ENCODE results near the gene ADAM22. TPM values are rescaled to one million over a fixed set of nuclear protein-coding genes. Genes with fewer than 3 reads are reported as not detected.

Gene ADAM22
- total and polyA plus RNA-seq, 2 experiments from 2014 or later = 0.09 to 0.54 TPM

DNA sequence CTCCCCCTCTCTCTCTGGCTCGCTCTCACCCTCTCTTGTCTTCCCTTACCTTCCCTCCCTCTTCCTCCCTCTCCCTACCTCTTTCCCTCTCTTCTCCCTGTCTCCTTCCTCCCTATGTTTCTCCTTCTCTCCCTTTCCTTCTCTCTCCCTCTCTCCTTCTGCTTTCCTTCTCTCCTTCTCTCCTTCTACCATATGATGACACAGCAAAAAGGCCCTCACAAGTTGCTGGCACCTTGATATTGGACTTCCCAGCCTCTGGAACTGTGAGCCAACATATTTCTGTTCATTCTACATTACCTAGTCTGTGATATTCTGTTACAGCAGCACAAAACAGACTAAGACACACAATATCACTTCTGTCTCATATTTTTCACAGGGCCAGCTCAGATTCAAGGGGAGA is 135.0 kb downstream of the ADAM22 start:
- Histone ChIP-seq H2AFZ (no peak overlapping the region), H3K9ac (no peak overlapping the region), H3K9me3 (ENCODE audit: low read depth) (no peaks in the 10 kb centered on the region), H3K27ac (no peak overlapping the region), H3K9me2 (ENCODE audit: insufficient read depth) (no peaks in the 10 kb centered on the region), H3K4me1 (ENCODE audit: insufficient read depth) (no peaks in the 10 kb centered on the region), H3K36me3 (ENCODE audit: low read depth) (no peaks in the 10 kb centered on the region), H3F3A (ENCODE audit: insufficient read depth) (no peaks in the 10 kb centered on the region), H4K20me1 (ENCODE audit: insufficient read depth) (no peaks in the 10 kb centered on the region), H3K79me2 (ENCODE audit: insufficient read depth) (no peaks in the 10 kb centered on the region), H3K4me3 (no peak overlapping the region), H3K4me2 (ENCODE audit: unreplicated experiment) (no peak overlapping the region), H3K27me3 (replicated peaks; ENCODE audit: insufficient read depth) (no peaks in the 10 kb centered on the region)
- TF ChIP-seq EZH2phosphoT487 (IDR thresholded peaks at IDR 0.05; ENCODE audit: insufficient read depth, low read depth) = no peak
- TF ChIP-seq EZH2 (IDR thresholded peaks at IDR 0.05; ENCODE audit: insufficient read depth, poor library complexity, severe bottlenecking) = no peak
- no peak for DNase-seq
- WGBS, 2 experiments (ENCODE audit: low coverage in 1 of 2, low lambda C conversion rate in 2 of 2, missing lambda C conversion rate in 2 of 2) = 74 to 100% methylated on average over 1 of the region's 1 CpG
- in situ Hi-C loops (cut with MboI) = no loop called here

DNA sequence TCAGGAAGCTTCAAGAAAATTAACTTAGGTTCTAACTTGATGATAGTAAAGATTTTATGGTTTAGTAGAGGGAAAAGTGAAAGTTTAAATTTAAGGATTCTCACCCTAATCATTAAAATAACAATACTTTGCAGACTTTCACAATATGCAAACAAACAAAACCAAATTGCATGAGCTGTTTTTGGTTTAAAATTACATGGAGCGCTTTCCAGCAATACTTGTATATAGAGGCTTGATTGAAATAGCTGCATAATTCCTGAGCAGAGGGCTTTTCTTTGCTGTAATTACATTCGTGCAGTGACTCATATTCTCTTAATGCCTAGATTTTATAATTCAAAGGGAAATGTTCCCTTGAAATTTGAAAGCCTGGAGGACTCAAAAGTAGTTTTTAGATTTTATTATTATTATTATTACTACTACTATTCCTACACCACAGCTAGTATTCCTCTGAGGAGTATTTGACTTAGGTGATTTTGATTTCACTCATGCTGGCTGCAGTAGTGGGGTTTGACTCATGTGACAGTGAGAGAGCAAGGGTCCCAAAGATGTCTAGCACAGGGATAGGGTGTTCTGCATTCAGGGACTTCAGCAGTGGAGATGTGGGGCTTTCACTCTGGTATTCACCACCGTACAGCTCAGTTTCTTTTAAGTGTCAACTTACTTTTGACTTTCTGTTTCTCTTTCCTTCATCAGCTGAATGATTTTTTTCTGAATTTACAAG is 138.1 kb downstream of the ADAM22 start:
- no peak for TF ChIP-seq EZH2phosphoT487 (IDR thresholded peaks at IDR 0.05; ENCODE audit: insufficient read depth, low read depth)
- no peak for TF ChIP-seq EZH2 (IDR thresholded peaks at IDR 0.05; ENCODE audit: insufficient read depth, poor library complexity, severe bottlenecking)
- no peaks in the 10 kb centered on the region for H3K36me3 ChIP-seq (ENCODE audit: low read depth)
- H4K20me1 ChIP-seq (ENCODE audit: insufficient read depth) = no peaks in the 10 kb centered on the region
- WGBS, 2 experiments (ENCODE audit: low coverage in 1 of 2, low lambda C conversion rate in 2 of 2, missing lambda C conversion rate in 2 of 2) = 28 to 34% methylated on average over 3 of the region's 3 CpGs
- no peak overlapping the region for H2AFZ ChIP-seq
- H3K9ac ChIP-seq = no peak overlapping the region
- H3K4me1 ChIP-seq (ENCODE audit: insufficient read depth) = no peaks in the 10 kb centered on the region
- no peak overlapping the region for H3K4me2 ChIP-seq (ENCODE audit: unreplicated experiment)
- H3F3A ChIP-seq (ENCODE audit: insufficient read depth) = no peaks in the 10 kb centered on the region
- no peak overlapping the region for H3K4me3 ChIP-seq
- H3K27me3 ChIP-seq (replicated peaks; ENCODE audit: insufficient read depth) = no peaks in the 10 kb centered on the region
- no peaks in the 10 kb centered on the region for H3K9me2 ChIP-seq (ENCODE audit: insufficient read depth)
- in situ Hi-C loops (cut with MboI) = no loop called here
- no peak overlapping the region for H3K27ac ChIP-seq
- DNase-seq = no peak
- no peaks in the 10 kb centered on the region for H3K9me3 ChIP-seq (ENCODE audit: low read depth)
- no peaks in the 10 kb centered on the region for H3K79me2 ChIP-seq (ENCODE audit: insufficient read depth)

DNA sequence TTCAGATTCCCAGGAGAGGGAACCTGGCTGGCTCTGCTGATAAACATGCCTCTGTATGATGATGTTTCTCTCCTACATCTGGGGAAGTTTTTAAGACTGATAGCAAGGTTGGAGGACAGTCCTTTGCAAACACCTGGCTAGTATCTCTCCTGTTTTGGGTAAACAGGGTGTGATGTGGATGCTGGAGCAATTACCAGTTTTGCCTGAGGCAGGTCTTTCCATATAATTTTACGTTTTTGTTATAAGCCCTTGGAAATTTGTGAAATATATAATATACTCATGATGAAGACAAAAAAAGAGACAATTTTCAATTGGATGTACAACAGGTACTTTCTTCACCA is 138.6 kb downstream of the ADAM22 start:
- Histone ChIP-seq H3K36me3 (ENCODE audit: low read depth) (no peaks in the 10 kb centered on the region), H3K9ac (no peak overlapping the region), H3F3A (ENCODE audit: insufficient read depth) (no peaks in the 10 kb centered on the region), H3K4me2 (ENCODE audit: unreplicated experiment) (no peak overlapping the region), H3K27ac (no peak overlapping the region), H3K9me3 (ENCODE audit: low read depth) (no peaks in the 10 kb centered on the region), H3K27me3 (replicated peaks; ENCODE audit: insufficient read depth) (no peaks in the 10 kb centered on the region), H2AFZ (no peak overlapping the region), H3K4me3 (no peak overlapping the region), H3K4me1 (ENCODE audit: insufficient read depth) (no peaks in the 10 kb centered on the region), H4K20me1 (ENCODE audit: insufficient read depth) (no peaks in the 10 kb centered on the region), H3K9me2 (ENCODE audit: insufficient read depth) (no peaks in the 10 kb centered on the region), H3K79me2 (ENCODE audit: insufficient read depth) (no peaks in the 10 kb centered on the region)
- DNase-seq = no peak
- TF ChIP-seq EZH2 (IDR thresholded peaks at IDR 0.05; ENCODE audit: insufficient read depth, poor library complexity, severe bottlenecking) (no peak), EZH2phosphoT487 (IDR thresholded peaks at IDR 0.05; ENCODE audit: insufficient read depth, low read depth) (no peak)
- 32 to 46% methylated on average over 1 of the region's 1 CpG for WGBS, 2 experiments (ENCODE audit: low coverage in 1 of 2, low lambda C conversion rate in 2 of 2, missing lambda C conversion rate in 2 of 2)
- in situ Hi-C loops (cut with MboI) = no loop called here

DNA sequence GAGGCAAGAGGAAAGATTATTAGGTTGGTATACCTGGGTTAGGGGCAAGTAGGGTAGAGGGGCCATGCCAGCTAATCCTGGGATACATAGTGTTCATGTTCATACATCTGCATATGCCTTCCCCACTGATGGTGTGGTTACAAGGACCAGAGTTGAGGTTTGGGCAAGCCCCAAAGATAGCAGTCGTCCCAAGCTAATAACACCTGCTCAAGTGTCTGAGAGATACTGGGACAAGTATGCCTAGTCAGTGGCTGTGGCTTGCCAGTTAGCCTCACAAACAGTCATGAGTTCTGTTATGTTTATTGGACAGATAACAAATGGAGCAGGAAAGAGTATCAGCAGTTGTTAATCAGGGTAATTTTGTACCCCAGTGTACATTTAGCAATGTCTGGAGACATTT is 139.6 kb downstream of the ADAM22 start:
- in situ Hi-C loops (cut with MboI) = no loop called here
- WGBS, 2 experiments (ENCODE audit: low coverage in 1 of 2, low lambda C conversion rate in 2 of 2, missing lambda C conversion rate in 2 of 2) = 32 to 64% methylated on average over 1 of the region's 1 CpG
- Histone ChIP-seq H3K36me3 (ENCODE audit: low read depth) (no peaks in the 10 kb centered on the region), H4K20me1 (ENCODE audit: insufficient read depth) (no peaks in the 10 kb centered on the region), H3K79me2 (ENCODE audit: insufficient read depth) (no peaks in the 10 kb centered on the region), H3K9me3 (ENCODE audit: low read depth) (no peaks in the 10 kb centered on the region), H3K4me3 (no peak overlapping the region), H3K9me2 (ENCODE audit: insufficient read depth) (no peaks in the 10 kb centered on the region), H2AFZ (no peak overlapping the region), H3K4me1 (ENCODE audit: insufficient read depth) (no peaks in the 10 kb centered on the region), H3K27me3 (replicated peaks; ENCODE audit: insufficient read depth) (no peaks in the 10 kb centered on the region), H3F3A (ENCODE audit: insufficient read depth) (no peaks in the 10 kb centered on the region), H3K4me2 (ENCODE audit: unreplicated experiment) (no peak overlapping the region), H3K9ac (no peak overlapping the region), H3K27ac (no peak overlapping the region)
- no peak for TF ChIP-seq EZH2 (IDR thresholded peaks at IDR 0.05; ENCODE audit: insufficient read depth, poor library complexity, severe bottlenecking)
- no peak for TF ChIP-seq EZH2phosphoT487 (IDR thresholded peaks at IDR 0.05; ENCODE audit: insufficient read depth, low read depth)
- no peak for DNase-seq

Data from GM23248 (cell line).